Vagina (tissue), 2 donors: ENCODE measurements around the gene RYR3.

ENCODE experiments used
- CTCF ChIP-seq, 3 experiments: fragments of 450-650 bp in 2 of 3; fragments of 200-600 bp in 1 of 3; sonication (generic) in 1 of 3; IDR thresholded peaks; one replicate each; pipeline ENCODE4 v1.5.1; 2017 to 2019; ENCODE audit warnings: antibody characterized with exemption in 3 of 3, mild to moderate bottlenecking in 2 of 3, moderate library complexity in 2 of 3
- POLR2A ChIP-seq, 2 donors: fragments of 450-650 bp; IDR thresholded peaks; one replicate each; pipeline ENCODE4 v1.6.1; 2017; ENCODE audit warnings: antibody characterized with exemption in 2 of 2, mild to moderate bottlenecking in 2 of 2, moderate library complexity in 2 of 2

- TF ChIP-seq CTCF (IDR thresholded peaks at IDR 0.05) (no peak), POLR2A (IDR thresholded peaks at IDR 0.05) (no peak)
These were observed 277.0 kb downstream of the RYR3 start for GRCh38 chr15:33587773-33588172.
